Gastrocnemius medialis (tissue), 4 donors: ENCODE measurements around the gene MRTFA. TPM values are rescaled to one million over a fixed set of nuclear protein-coding genes. Genes with fewer than 3 reads are reported as not detected.

ENCODE experiments used
- ATAC-seq, 2 donors: fragments of 150-250 bp; one replicate each; pipeline ENCODE4 v1.9.1; 2016
- DNase-seq, 2 donors: peaks; one replicate each; pipeline ENCODE4 v3.0.0-alpha.2; 2019
- H3K27ac ChIP-seq, 4 donors: fragments of 200-600 bp; sonication (generic); 1 replicate in 1 of 4; 2 replicates in 3 of 4; pipeline ENCODE4 v1.5.1; 2016 to 2018; ENCODE audit warnings: mild to moderate bottlenecking in 2 of 4, moderate library complexity in 1 of 4
- H3K27me3 ChIP-seq, 3 donors: fragments of 200-600 bp; sonication (generic) in 2 of 3; 1 replicate in 1 of 3; 2 replicates in 2 of 3; pipeline versions ENCODE4 v1.5.1 to v1.6.0; 2016 to 2019; ENCODE audit warnings: mild to moderate bottlenecking in 1 of 3, moderate library complexity in 1 of 3
- H3K36me3 ChIP-seq, 2 donors: fragments of 200-600 bp; sonication (generic) in 1 of 2; one replicate each; pipeline ENCODE4 v1.5.1; 2017 to 2018
- H3K4me1 ChIP-seq, 2 donors: fragments of 200-600 bp; sonication (generic) in 1 of 2; one replicate each; pipeline ENCODE4 v1.5.1; 2016 to 2017; ENCODE audit warnings: mild to moderate bottlenecking in 2 of 2
- H3K4me3 ChIP-seq, 4 donors: fragments of 200-600 bp; sonication (generic) in 3 of 4; 1 replicate in 1 of 4; 2 replicates in 3 of 4; pipeline ENCODE4 v1.5.1; 2016 to 2019; ENCODE audit warnings: mild to moderate bottlenecking in 2 of 4
- H3K9me3 ChIP-seq, 3 donors: fragments of 200-600 bp; sonication (generic) in 2 of 3; 1 replicate in 1 of 3; 2 replicates in 2 of 3; pipeline ENCODE4 v1.5.1; 2016 to 2019
- CTCF ChIP-seq, 5 experiments: fragments of 450-650 bp in 3 of 5; fragments of 200-600 bp in 2 of 5; sonication (generic) in 2 of 5; IDR thresholded peaks in 4 of 5; conservative IDR thresholded peaks in 1 of 5; 1 replicate in 4 of 5; 2 replicates in 1 of 5; pipeline ENCODE4 v1.5.1; 2016 to 2019; ENCODE audit warnings: antibody characterized with exemption in 5 of 5, mild to moderate bottlenecking in 3 of 5, moderate library complexity in 3 of 5
- POLR2A ChIP-seq, 2 donors: fragments of 450-650 bp; IDR thresholded peaks; one replicate each; pipeline ENCODE4 v1.6.1; 2017; ENCODE audit warnings: antibody characterized with exemption in 2 of 2, mild to moderate bottlenecking in 2 of 2, moderate library complexity in 2 of 2
- in situ Hi-C, 4 donors: fragments of 200-750 bp; cut with MboI; loops; one replicate each; pipeline versions ENCODE4 v1.15.0 to v1.8.0; 2017; ENCODE audit warnings: low sequenced_read_pairs in 4 of 4
- intact Hi-C: fragments of 100-400 bp; cut with DNase I; formaldehyde crosslinking; loops from one replicate; pipeline ENCODE4 v1.15.1; 2023; ENCODE audit warnings: low total_unique reads
- total RNA-seq, 4 donors: library from RNA; depleted of rRNA; stranded (reverse); fragments of >200 nt; gene quantifications; one replicate each; pipeline versions ENCODE4 v1.1.0 to v1.2.3, GENCODE V29; 2016

Gene MRTFA
- total RNA-seq, 4 donors from 2014 or later, result 13.7 to 31.3 (median 22.2) TPM

- no peak for TF ChIP-seq POLR2A (IDR thresholded peaks at IDR 0.05)
Observed at GRCh38 chr22:40399621-40400020, 236.9 kb downstream of the MRTFA start.

GRCh38 chr22:40397396-40397795 lies 239.1 kb downstream of the MRTFA start:
- no peak overlapping the region for H3K4me3 ChIP-seq
- no peak for TF ChIP-seq POLR2A (IDR thresholded peaks at IDR 0.05)
- TF ChIP-seq CTCF (IDR thresholded peaks at IDR 0.05 in 4 of 5, conservative IDR thresholded peaks at IDR 0.05 in 1 of 5), result no peak
- H3K4me1 ChIP-seq, result peaks cover 12 to 16% of the 10 kb centered on the region in 2 donors
- no peaks in the 10 kb centered on the region for H3K27me3 ChIP-seq
- ATAC-seq (no peak), DNase-seq (no peak)
- intact Hi-C loops, result no loop called here
- in situ Hi-C loops, result no loop called here
- no peaks in the 10 kb centered on the region for H3K9me3 ChIP-seq
- no peak overlapping the region for H3K27ac ChIP-seq
- peaks cover 0 to 17% of the 10 kb centered on the region in 2 donors for H3K36me3 ChIP-seq

More at GRCh38 chr22:40399621-40400020, 236.9 kb downstream of the MRTFA start:
- Histone ChIP-seq H3K4me1 (peaks cover 12 to 20% of the 10 kb centered on the region in 2 donors), H3K27me3 (no peaks in the 10 kb centered on the region), H3K9me3 (no peaks in the 10 kb centered on the region), H3K36me3 (peaks cover 0 to 25% of the 10 kb centered on the region in 2 donors), H3K4me3 (no peak overlapping the region), H3K27ac (peak overlapping the region in 3 of 4 donors; percentile 5 to 43 (median 14))
- intact Hi-C loops (no loop called here), in situ Hi-C loops (loop anchor here in 1 of 4 donors (25.0 kb wide), 1 partner anchor 87 kb away; no protein-coding TSS in a partner anchor)
- DNase-seq (no peak), ATAC-seq (no peak)

- H3K9me3 ChIP-seq, result no peaks in the 10 kb centered on the region
- H3K4me1 ChIP-seq, result peaks cover 12 to 16% of the 10 kb centered on the region in 2 donors
- TF ChIP-seq CTCF (IDR thresholded peaks at IDR 0.05 in 4 of 5, conservative IDR thresholded peaks at IDR 0.05 in 1 of 5), result no peak
- no peak for TF ChIP-seq POLR2A (IDR thresholded peaks at IDR 0.05)
- H3K36me3 ChIP-seq, result peaks cover 0 to 12% of the 10 kb centered on the region in 2 donors
- H3K4me3 ChIP-seq, result no peak overlapping the region
- H3K27ac ChIP-seq, result peak overlapping the region in 1 of 4 donors; percentile 58
- peak; percentile 25 to 37 for ATAC-seq
- intact Hi-C loops (no loop called here), in situ Hi-C loops (no loop called here)
- no peak for DNase-seq
- no peaks in the 10 kb centered on the region for H3K27me3 ChIP-seq
Observed at GRCh38 chr22:40396882-40397281, 239.6 kb downstream of the MRTFA start.

- Histone ChIP-seq H3K9me3 (no peaks in the 10 kb centered on the region), H3K27ac (no peak overlapping the region), H3K36me3 (no peaks in the 10 kb centered on the region), H3K4me1 (peaks cover 12 to 16% of the 10 kb centered on the region in 2 donors), H3K27me3 (no peaks in the 10 kb centered on the region), H3K4me3 (no peak overlapping the region)
- DNase-seq (no peak), ATAC-seq (no peak)
- in situ Hi-C loops, result no loop called here
- intact Hi-C loops, result no loop called here
- TF ChIP-seq CTCF (IDR thresholded peaks at IDR 0.05 in 4 of 5, conservative IDR thresholded peaks at IDR 0.05 in 1 of 5) (no peak), POLR2A (IDR thresholded peaks at IDR 0.05) (no peak)
Observed at GRCh38 chr22:40395607-40396006, 240.9 kb downstream of the MRTFA start.

- intact Hi-C loops (no loop called here), in situ Hi-C loops (no loop called here)
- TF ChIP-seq CTCF (IDR thresholded peaks at IDR 0.05 in 4 of 5, conservative IDR thresholded peaks at IDR 0.05 in 1 of 5) (no peak), POLR2A (IDR thresholded peaks at IDR 0.05) (no peak)
- H3K36me3 ChIP-seq, result no peaks in the 10 kb centered on the region
- H3K27me3 ChIP-seq, result no peaks in the 10 kb centered on the region
- ATAC-seq, result no peak
- H3K4me3 ChIP-seq, result no peak overlapping the region
- peaks cover 6 to 10% of the 10 kb centered on the region in 2 donors for H3K4me1 ChIP-seq
- no peak for DNase-seq
- no peaks in the 10 kb centered on the region for H3K9me3 ChIP-seq
- H3K27ac ChIP-seq, result no peak overlapping the region
Observed at GRCh38 chr22:40394607-40395006, 241.9 kb downstream of the MRTFA start.
